ENCODE measurements around the gene DYNLL1.
"Not testable (repeated sequence)": the region's sequence is repeated elsewhere in the genome, so short reads cannot be mapped to it uniquely, and the experiment has no call there.

Gene DYNLL1

GRCh38 chr12:120500581-120500980 lies 4.7 kb downstream of the DYNLL1 start:
- DNase-seq: no peak
- WGBS (ENCODE audit: extremely low coverage, insufficient coverage, low lambda C conversion rate): no CpG with 5 or more reads among the region's 1 CpG
- no peaks in the 10 kb centered on the region for H3K27me3 ChIP-seq (ENCODE audit: insufficient read depth, low read length, poor library complexity)

GRCh38 chr12:120504587-120504986 lies 8.7 kb downstream of the DYNLL1 start:
- H3K4me3 ChIP-seq (ENCODE audit: low read length): no peak overlapping the region
- H4K5ac ChIP-seq (ENCODE audit: low read length): no peak overlapping the region
- H3K27me3 ChIP-seq (ENCODE audit: insufficient read depth, low read length, poor library complexity): no peaks in the 10 kb centered on the region
- DNase-seq: no peak
- H2BK120ac ChIP-seq (ENCODE audit: low read depth, low read length): no peak overlapping the region
- H3K79me2 ChIP-seq (ENCODE audit: control insufficient read depth, insufficient read depth, low read length): no peaks in the 10 kb centered on the region
- no peak overlapping the region for H3K9ac ChIP-seq (ENCODE audit: low read length)
- H2AK5ac ChIP-seq (ENCODE audit: low read length): no peak overlapping the region
- no peak overlapping the region for H3K18ac ChIP-seq (ENCODE audit: low read length)
- WGBS (ENCODE audit: extremely low coverage, insufficient coverage, low lambda C conversion rate): no CpG with 5 or more reads among the region's 4 CpGs
- no peak overlapping the region for H3K4ac ChIP-seq (ENCODE audit: low read depth, low read length)
- H4K8ac ChIP-seq (ENCODE audit: low read depth, low read length): no peak overlapping the region
- no peaks in the 10 kb centered on the region for H3K36me3 ChIP-seq (ENCODE audit: control insufficient read depth, insufficient read depth, low read length)
- no peak overlapping the region for H3K27ac ChIP-seq (ENCODE audit: low read depth, low read length)
- H3K4me2 ChIP-seq (ENCODE audit: low read length): no peak overlapping the region
- H3K4me1 ChIP-seq (ENCODE audit: control insufficient read depth, low read depth, low read length): no peaks in the 10 kb centered on the region
- no peak overlapping the region for H2BK15ac ChIP-seq (replicated peaks; ENCODE audit: low read depth)
- H2BK5ac ChIP-seq (ENCODE audit: low read length): no peak overlapping the region
- no peaks in the 10 kb centered on the region for H3K79me1 ChIP-seq (ENCODE audit: low read length)
- no peak overlapping the region for H3K23ac ChIP-seq (ENCODE audit: low read length)
- no peak overlapping the region for H3K56ac ChIP-seq (ENCODE audit: low read length)

More at GRCh38 chr12:120500581-120500980, 4.7 kb downstream of the DYNLL1 start:
- no peak overlapping the region for H3K56ac ChIP-seq (ENCODE audit: low read length)
- H4K8ac ChIP-seq (ENCODE audit: low read depth, low read length): no peak overlapping the region
- H2BK120ac ChIP-seq (ENCODE audit: low read depth, low read length): no peak overlapping the region
- no peak overlapping the region for H3K4me2 ChIP-seq (ENCODE audit: low read length)
- H3K9ac ChIP-seq (ENCODE audit: low read length): no peak overlapping the region
- H3K4me1 ChIP-seq (ENCODE audit: control insufficient read depth, low read depth, low read length): peaks cover 2% of the 10 kb centered on the region
- H3K79me2 ChIP-seq (ENCODE audit: control insufficient read depth, insufficient read depth, low read length): peaks cover 20% of the 10 kb centered on the region
- H3K4ac ChIP-seq (ENCODE audit: low read depth, low read length): no peak overlapping the region
- peaks cover 4% of the 10 kb centered on the region for H3K36me3 ChIP-seq (ENCODE audit: control insufficient read depth, insufficient read depth, low read length)
- H3K4me3 ChIP-seq (ENCODE audit: low read length): no peak overlapping the region
- H4K5ac ChIP-seq (ENCODE audit: low read length): no peak overlapping the region
- peaks cover 6% of the 10 kb centered on the region for H3K79me1 ChIP-seq (ENCODE audit: low read length)
- no peak overlapping the region for H2AK5ac ChIP-seq (ENCODE audit: low read length)
- H3K18ac ChIP-seq (ENCODE audit: low read length): no peak overlapping the region
- H2BK15ac ChIP-seq (replicated peaks; ENCODE audit: low read depth): no peak overlapping the region
- no peak overlapping the region for H3K23ac ChIP-seq (ENCODE audit: low read length)
- H3K27ac ChIP-seq (ENCODE audit: low read depth, low read length): no peak overlapping the region
- H2BK5ac ChIP-seq (ENCODE audit: low read length): no peak overlapping the region

- Histone ChIP-seq H3K4me1 (ENCODE audit: control insufficient read depth, low read depth, low read length) (no peaks in the 10 kb centered on the region), H2AK5ac (ENCODE audit: low read length) (no peak overlapping the region), H3K4me2 (ENCODE audit: low read length) (no peak overlapping the region), H3K56ac (ENCODE audit: low read length) (no peak overlapping the region), H3K23ac (ENCODE audit: low read length) (no peak overlapping the region), H4K8ac (ENCODE audit: low read depth, low read length) (no peak overlapping the region), H3K27me3 (ENCODE audit: insufficient read depth, low read length, poor library complexity) (no peaks in the 10 kb centered on the region), H4K5ac (ENCODE audit: low read length) (no peak overlapping the region), H2BK120ac (ENCODE audit: low read depth, low read length) (no peak overlapping the region), H3K36me3 (ENCODE audit: control insufficient read depth, insufficient read depth, low read length) (peaks cover 2% of the 10 kb centered on the region), H3K4ac (ENCODE audit: low read depth, low read length) (no peak overlapping the region), H3K79me1 (ENCODE audit: low read length) (no peaks in the 10 kb centered on the region), H3K4me3 (ENCODE audit: low read length) (no peak overlapping the region), H3K18ac (ENCODE audit: low read length) (no peak overlapping the region), H3K27ac (ENCODE audit: low read depth, low read length) (no peak overlapping the region), H2BK15ac (replicated peaks; ENCODE audit: low read depth) (no peak overlapping the region), H3K9ac (ENCODE audit: low read length) (no peak overlapping the region), H2BK5ac (ENCODE audit: low read length) (no peak overlapping the region), H3K79me2 (ENCODE audit: control insufficient read depth, insufficient read depth, low read length) (no peaks in the 10 kb centered on the region)
- no CpG with 5 or more reads among the region's 8 CpGs for WGBS (ENCODE audit: extremely low coverage, insufficient coverage, low lambda C conversion rate)
- DNase-seq: no peak
Observed at GRCh38 chr12:120508537-120508936, 12.6 kb downstream of the DYNLL1 start.

GRCh38 chr12:120514002-120514401 lies 18.1 kb downstream of the DYNLL1 start:
- H3K36me3 ChIP-seq (ENCODE audit: control insufficient read depth, insufficient read depth, low read length): peaks cover 5% of the 10 kb centered on the region
- no peaks in the 10 kb centered on the region for H3K4me1 ChIP-seq (ENCODE audit: control insufficient read depth, low read depth, low read length)
- no peak overlapping the region for H4K8ac ChIP-seq (ENCODE audit: low read depth, low read length)
- H3K79me2 ChIP-seq (ENCODE audit: control insufficient read depth, insufficient read depth, low read length): no peaks in the 10 kb centered on the region
- no peak overlapping the region for H3K56ac ChIP-seq (ENCODE audit: low read length)
- DNase-seq: no peak
- no peak overlapping the region for H3K4ac ChIP-seq (ENCODE audit: low read depth, low read length)
- no peak overlapping the region for H4K5ac ChIP-seq (ENCODE audit: low read length)
- no peak overlapping the region for H3K18ac ChIP-seq (ENCODE audit: low read length)
- no peaks in the 10 kb centered on the region for H3K27me3 ChIP-seq (ENCODE audit: insufficient read depth, low read length, poor library complexity)
- H3K79me1 ChIP-seq (ENCODE audit: low read length): no peaks in the 10 kb centered on the region
- no CpG with 5 or more reads among the region's 7 CpGs for WGBS (ENCODE audit: extremely low coverage, insufficient coverage, low lambda C conversion rate)
- no peak overlapping the region for H3K4me3 ChIP-seq (ENCODE audit: low read length)
- H2BK120ac ChIP-seq (ENCODE audit: low read depth, low read length): no peak overlapping the region
- no peak overlapping the region for H2BK15ac ChIP-seq (replicated peaks; ENCODE audit: low read depth)
- H3K4me2 ChIP-seq (ENCODE audit: low read length): no peak overlapping the region
- H3K9ac ChIP-seq (ENCODE audit: low read length): no peak overlapping the region
- no peak overlapping the region for H3K23ac ChIP-seq (ENCODE audit: low read length)
- H2AK5ac ChIP-seq (ENCODE audit: low read length): no peak overlapping the region
- no peak overlapping the region for H3K27ac ChIP-seq (ENCODE audit: low read depth, low read length)
- no peak overlapping the region for H2BK5ac ChIP-seq (ENCODE audit: low read length)

- no peaks in the 10 kb centered on the region for H3K27me3 ChIP-seq (ENCODE audit: insufficient read depth, low read length, poor library complexity)
- H4K8ac ChIP-seq (ENCODE audit: low read depth, low read length): no peak overlapping the region
- H3K4me1 ChIP-seq (ENCODE audit: control insufficient read depth, low read depth, low read length): no peaks in the 10 kb centered on the region
- no peak overlapping the region for H3K18ac ChIP-seq (ENCODE audit: low read length)
- no peaks in the 10 kb centered on the region for H3K79me2 ChIP-seq (ENCODE audit: control insufficient read depth, insufficient read depth, low read length)
- no peak for DNase-seq
- no peak overlapping the region for H2BK5ac ChIP-seq (ENCODE audit: low read length)
- no peak overlapping the region for H3K4ac ChIP-seq (ENCODE audit: low read depth, low read length)
- H3K9ac ChIP-seq (ENCODE audit: low read length): no peak overlapping the region
- no peak overlapping the region for H3K4me3 ChIP-seq (ENCODE audit: low read length)
- no peaks in the 10 kb centered on the region for H3K79me1 ChIP-seq (ENCODE audit: low read length)
- peaks cover 3% of the 10 kb centered on the region for H3K36me3 ChIP-seq (ENCODE audit: control insufficient read depth, insufficient read depth, low read length)
- H3K27ac ChIP-seq (ENCODE audit: low read depth, low read length): no peak overlapping the region
- H3K4me2 ChIP-seq (ENCODE audit: low read length): no peak overlapping the region
- H2AK5ac ChIP-seq (ENCODE audit: low read length): no peak overlapping the region
- WGBS (ENCODE audit: extremely low coverage, insufficient coverage, low lambda C conversion rate): no CpG with 5 or more reads among the region's 2 CpGs
- no peak overlapping the region for H3K56ac ChIP-seq (ENCODE audit: low read length)
- no peak overlapping the region for H4K5ac ChIP-seq (ENCODE audit: low read length)
- H2BK15ac ChIP-seq (replicated peaks; ENCODE audit: low read depth): no peak overlapping the region
- H2BK120ac ChIP-seq (ENCODE audit: low read depth, low read length): no peak overlapping the region
- no peak overlapping the region for H3K23ac ChIP-seq (ENCODE audit: low read length)
Observed at GRCh38 chr12:120515496-120515895, 19.6 kb downstream of the DYNLL1 start.

- H3K9ac ChIP-seq (ENCODE audit: low read length); H3K79me1 ChIP-seq (ENCODE audit: low read length); H3K18ac ChIP-seq (ENCODE audit: low read length); H4K8ac ChIP-seq (ENCODE audit: low read depth, low read length); H3K4me1 ChIP-seq (ENCODE audit: control insufficient read depth, low read depth, low read length); H3K79me2 ChIP-seq (ENCODE audit: control insufficient read depth, insufficient read depth, low read length); H3K23ac ChIP-seq (ENCODE audit: low read length); H2BK120ac ChIP-seq (ENCODE audit: low read depth, low read length); H2AK5ac ChIP-seq (ENCODE audit: low read length); H4K5ac ChIP-seq (ENCODE audit: low read length); H3K4ac ChIP-seq (ENCODE audit: low read depth, low read length); DNase-seq; H3K27me3 ChIP-seq (ENCODE audit: insufficient read depth, low read length, poor library complexity); H3K4me3 ChIP-seq (ENCODE audit: low read length); H2BK15ac ChIP-seq (replicated peaks; ENCODE audit: low read depth); H3K36me3 ChIP-seq (ENCODE audit: control insufficient read depth, insufficient read depth, low read length); H3K27ac ChIP-seq (ENCODE audit: low read depth, low read length); H2BK5ac ChIP-seq (ENCODE audit: low read length); H3K4me2 ChIP-seq (ENCODE audit: low read length); H3K56ac ChIP-seq (ENCODE audit: low read length): not testable (repeated sequence)
- WGBS (ENCODE audit: extremely low coverage, insufficient coverage, low lambda C conversion rate): no CpG with 5 or more reads among the region's 8 CpGs
Observed at GRCh38 chr12:120519324-120519723, 23.4 kb downstream of the DYNLL1 start.
